ENCODE results near the gene TMEM263. TPM values are rescaled to one million over a fixed set of nuclear protein-coding genes. Genes with fewer than 3 reads are reported as not detected.

Gene TMEM263
- total and polyA plus RNA-seq, 2 experiments from 2014 or later, result 7.1 to 10.4 TPM

DNA sequence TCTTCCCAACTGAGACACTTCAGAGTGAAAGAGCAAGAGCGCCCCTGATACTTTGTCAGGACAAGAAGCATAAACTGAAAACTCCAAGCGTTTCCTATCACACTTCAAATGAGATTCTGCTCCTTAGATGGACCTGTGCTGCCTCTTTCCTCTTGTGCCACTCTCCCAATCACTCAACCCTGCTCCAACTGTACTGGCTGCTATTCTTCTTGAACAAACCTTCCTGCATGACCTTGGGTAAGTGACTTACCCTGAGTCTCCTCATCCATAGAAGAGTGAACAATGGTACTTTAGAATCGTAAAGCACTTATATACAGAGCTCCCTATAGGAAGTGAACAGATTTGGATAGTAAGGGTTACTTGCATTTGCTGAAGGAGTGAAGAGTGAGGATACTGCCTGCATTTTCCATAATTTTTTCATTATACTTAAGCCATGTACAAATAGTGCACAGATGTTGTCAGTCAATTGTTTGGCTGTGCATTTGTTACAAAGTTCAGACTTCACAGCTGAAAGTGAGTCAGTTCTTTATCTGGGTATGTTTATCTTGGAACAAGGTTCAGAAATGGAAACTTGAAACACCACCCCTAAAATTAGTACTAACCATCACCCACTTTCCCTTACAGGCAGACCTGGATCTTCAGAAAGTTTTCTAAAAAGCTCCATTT, 20.4 kb downstream of the TMEM263 start (continued):
- TF ChIP-seq, protein P1, sequence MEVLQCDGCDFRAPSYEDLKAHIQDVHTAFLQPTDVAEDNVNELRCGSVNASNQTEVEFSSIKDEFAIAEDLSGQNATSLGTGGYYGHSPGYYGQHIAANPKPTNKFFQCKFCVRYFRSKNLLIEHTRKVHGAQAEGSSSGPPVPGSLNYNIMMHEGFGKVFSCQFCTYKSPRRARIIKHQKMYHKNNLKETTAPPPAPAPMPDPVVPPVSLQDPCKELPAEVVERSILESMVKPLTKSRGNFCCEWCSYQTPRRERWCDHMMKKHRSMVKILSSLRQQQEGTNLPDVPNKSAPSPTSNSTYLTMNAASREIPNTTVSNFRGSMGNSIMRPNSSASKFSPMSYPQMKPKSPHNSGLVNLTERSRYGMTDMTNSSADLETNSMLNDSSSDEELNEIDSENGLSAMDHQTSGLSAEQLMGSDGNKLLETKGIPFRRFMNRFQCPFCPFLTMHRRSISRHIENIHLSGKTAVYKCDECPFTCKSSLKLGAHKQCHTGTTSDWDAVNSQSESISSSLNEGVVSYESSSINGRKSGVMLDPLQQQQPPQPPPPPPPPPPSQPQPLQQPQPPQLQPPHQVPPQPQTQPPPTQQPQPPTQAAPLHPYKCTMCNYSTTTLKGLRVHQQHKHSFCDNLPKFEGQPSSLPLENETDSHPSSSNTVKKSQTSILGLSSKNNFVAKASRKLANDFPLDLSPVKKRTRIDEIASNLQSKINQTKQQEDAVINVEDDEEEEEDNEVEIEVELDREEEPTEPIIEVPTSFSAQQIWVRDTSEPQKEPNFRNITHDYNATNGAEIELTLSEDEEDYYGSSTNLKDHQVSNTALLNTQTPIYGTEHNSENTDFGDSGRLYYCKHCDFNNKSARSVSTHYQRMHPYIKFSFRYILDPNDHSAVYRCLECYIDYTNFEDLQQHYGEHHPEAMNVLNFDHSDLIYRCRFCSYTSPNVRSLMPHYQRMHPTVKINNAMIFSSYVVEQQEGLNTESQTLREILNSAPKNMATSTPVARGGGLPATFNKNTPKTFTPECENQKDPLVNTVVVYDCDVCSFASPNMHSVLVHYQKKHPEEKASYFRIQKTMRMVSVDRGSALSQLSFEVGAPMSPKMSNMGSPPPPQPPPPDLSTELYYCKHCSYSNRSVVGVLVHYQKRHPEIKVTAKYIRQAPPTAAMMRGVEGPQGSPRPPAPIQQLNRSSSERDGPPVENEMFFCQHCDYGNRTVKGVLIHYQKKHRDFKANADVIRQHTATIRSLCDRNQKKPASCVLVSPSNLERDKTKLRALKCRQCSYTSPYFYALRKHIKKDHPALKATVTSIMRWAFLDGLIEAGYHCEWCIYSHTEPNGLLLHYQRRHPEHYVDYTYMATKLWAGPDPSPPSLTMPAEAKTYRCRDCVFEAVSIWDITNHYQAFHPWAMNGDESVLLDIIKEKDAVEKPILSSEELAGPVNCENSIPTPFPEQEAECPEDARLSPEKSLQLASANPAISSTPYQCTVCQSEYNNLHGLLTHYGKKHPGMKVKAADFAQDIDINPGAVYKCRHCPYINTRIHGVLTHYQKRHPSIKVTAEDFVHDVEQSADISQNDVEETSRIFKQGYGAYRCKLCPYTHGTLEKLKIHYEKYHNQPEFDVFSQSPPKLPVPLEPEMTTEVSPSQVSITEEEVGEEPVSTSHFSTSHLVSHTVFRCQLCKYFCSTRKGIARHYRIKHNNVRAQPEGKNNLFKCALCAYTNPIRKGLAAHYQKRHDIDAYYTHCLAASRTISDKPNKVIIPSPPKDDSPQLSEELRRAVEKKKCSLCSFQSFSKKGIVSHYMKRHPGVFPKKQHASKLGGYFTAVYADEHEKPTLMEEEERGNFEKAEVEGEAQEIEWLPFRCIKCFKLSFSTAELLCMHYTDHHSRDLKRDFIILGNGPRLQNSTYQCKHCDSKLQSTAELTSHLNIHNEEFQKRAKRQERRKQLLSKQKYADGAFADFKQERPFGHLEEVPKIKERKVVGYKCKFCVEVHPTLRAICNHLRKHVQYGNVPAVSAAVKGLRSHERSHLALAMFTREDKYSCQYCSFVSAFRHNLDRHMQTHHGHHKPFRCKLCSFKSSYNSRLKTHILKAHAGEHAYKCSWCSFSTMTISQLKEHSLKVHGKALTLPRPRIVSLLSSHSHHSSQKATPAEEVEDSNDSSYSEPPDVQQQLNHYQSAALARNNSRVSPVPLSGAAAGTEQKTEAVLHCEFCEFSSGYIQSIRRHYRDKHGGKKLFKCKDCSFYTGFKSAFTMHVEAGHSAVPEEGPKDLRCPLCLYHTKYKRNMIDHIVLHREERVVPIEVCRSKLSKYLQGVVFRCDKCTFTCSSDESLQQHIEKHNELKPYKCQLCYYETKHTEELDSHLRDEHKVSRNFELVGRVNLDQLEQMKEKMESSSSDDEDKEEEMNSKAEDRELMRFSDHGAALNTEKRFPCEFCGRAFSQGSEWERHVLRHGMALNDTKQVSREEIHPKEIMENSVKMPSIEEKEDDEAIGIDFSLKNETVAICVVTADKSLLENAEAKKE (CRISPR knock-in tag; IDR thresholded peaks at IDR 0.05), result no peak
- TF ChIP-seq POLR2AphosphoS5 (IDR thresholded peaks at IDR 0.05; ENCODE audit: low read depth), result no peak

DNA sequence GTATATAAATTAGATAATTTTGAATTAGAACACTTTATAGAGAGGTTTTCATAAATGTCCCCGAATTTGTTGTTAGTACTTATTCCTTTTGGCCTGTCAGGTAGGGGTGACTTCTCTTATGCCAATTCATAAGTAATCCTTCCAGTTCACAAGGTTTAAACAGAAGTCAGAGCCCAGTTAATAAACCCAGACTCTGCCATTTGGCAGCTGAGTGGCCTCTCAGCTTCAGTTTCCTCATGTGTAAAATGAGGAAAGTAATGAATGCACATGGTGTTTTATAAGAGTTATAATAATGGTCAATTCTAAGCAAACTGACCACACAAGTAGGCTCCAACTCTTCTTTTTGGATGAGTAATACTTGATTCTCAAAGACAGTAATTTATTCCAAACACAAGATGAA, 21.0 kb downstream of the TMEM263 start:
- H2AFZ ChIP-seq, result no peak overlapping the region
- peaks cover 4% of the 10 kb centered on the region; the same call in 1 of the 2 replicates for H4K20me1 ChIP-seq (replicated peaks; ENCODE audit: insufficient read depth)
- no peaks in the 10 kb centered on the region for H3K79me2 ChIP-seq (replicated peaks; ENCODE audit: insufficient read depth)
- no peak overlapping the region for H3K4me3 ChIP-seq
- no peak overlapping the region for H3K4me2 ChIP-seq
- no peaks in the 10 kb centered on the region for H3K27me3 Mint-ChIP-seq (ENCODE audit: insufficient read depth, low read depth, poor library complexity)
- H3K4me1 Mint-ChIP-seq, result no peaks in the 10 kb centered on the region
- H3K36me3 Mint-ChIP-seq (ENCODE audit: low read depth), result no peaks in the 10 kb centered on the region
- H3K4me3 Mint-ChIP-seq, result no peak overlapping the region
- H3K27me3 ChIP-seq (ENCODE audit: insufficient read depth), result no peaks in the 10 kb centered on the region
- no peaks in the 10 kb centered on the region for H3K9me2 ChIP-seq (ENCODE audit: insufficient read depth)
- no peak for ATAC-seq
- no peak overlapping the region for H3K27ac Mint-ChIP-seq
- H3K27ac ChIP-seq (ENCODE audit: low read depth), result no peak overlapping the region
- no peaks in the 10 kb centered on the region for H3F3A ChIP-seq (replicated peaks; ENCODE audit: low read depth)
- H3K9me3 Mint-ChIP-seq, result no peaks in the 10 kb centered on the region
- H3K4me1 ChIP-seq (ENCODE audit: insufficient read depth), result no peaks in the 10 kb centered on the region
- DNase-seq (ENCODE audit: low spot score), result no peak
- no peaks in the 10 kb centered on the region for H3K36me3 ChIP-seq (ENCODE audit: insufficient read depth)
- TF ChIP-seq, protein P1 (CRISPR knock-in tag; IDR thresholded peaks at IDR 0.05), result no peak
- TF ChIP-seq EZH2 (IDR thresholded peaks at IDR 0.05; ENCODE audit: low read depth, unreplicated experiment) (no peak), STAT1 (IDR thresholded peaks at IDR 0.05; ENCODE audit: unreplicated experiment) (no peak), JUNB (IDR thresholded peaks at IDR 0.05; ENCODE audit: unreplicated experiment) (no peak), EZH2phosphoT487 (IDR thresholded peaks at IDR 0.05; ENCODE audit: unreplicated experiment) (no peak), CREB1 (CRISPR knock-in tag; IDR thresholded peaks at IDR 0.05; ENCODE audit: low read depth) (no peak), NANOG (IDR thresholded peaks at IDR 0.05; ENCODE audit: borderline replicate concordance) (no peak)
- TF ChIP-seq, protein P2, sequence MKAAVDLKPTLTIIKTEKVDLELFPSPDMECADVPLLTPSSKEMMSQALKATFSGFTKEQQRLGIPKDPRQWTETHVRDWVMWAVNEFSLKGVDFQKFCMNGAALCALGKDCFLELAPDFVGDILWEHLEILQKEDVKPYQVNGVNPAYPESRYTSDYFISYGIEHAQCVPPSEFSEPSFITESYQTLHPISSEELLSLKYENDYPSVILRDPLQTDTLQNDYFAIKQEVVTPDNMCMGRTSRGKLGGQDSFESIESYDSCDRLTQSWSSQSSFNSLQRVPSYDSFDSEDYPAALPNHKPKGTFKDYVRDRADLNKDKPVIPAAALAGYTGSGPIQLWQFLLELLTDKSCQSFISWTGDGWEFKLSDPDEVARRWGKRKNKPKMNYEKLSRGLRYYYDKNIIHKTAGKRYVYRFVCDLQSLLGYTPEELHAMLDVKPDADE (IDR thresholded peaks at IDR 0.05), result no peak

Data from GM23338 (cell line).